Suprapubic skin (tissue), 4 donors: ENCODE data around the gene TEC.

Experiments
- CTCF ChIP-seq, 2 donors: fragments of 200-600 bp in 1 of 2; fragments of 450-650 bp in 1 of 2; sonication (generic) in 1 of 2; IDR thresholded peaks; one replicate each; pipeline ENCODE4 v1.5.1; 2016 to 2019; ENCODE audit warnings: antibody characterized with exemption in 2 of 2, mild to moderate bottlenecking in 1 of 2, moderate library complexity in 1 of 2
- EP300 ChIP-seq: sonication (generic); formaldehyde crosslinking; IDR thresholded peaks from one replicate; pipeline ENCODE4 v1.6.1; 2017; ENCODE audit warnings: antibody characterized with exemption
- POLR2A ChIP-seq, 2 donors: fragments of 450-650 bp; IDR thresholded peaks; one replicate each; pipeline ENCODE4 v1.6.1; 2017; ENCODE audit warnings: antibody characterized with exemption in 2 of 2, mild to moderate bottlenecking in 2 of 2, moderate library complexity in 2 of 2
- POLR2AphosphoS5 ChIP-seq, 3 donors: sonication (generic); formaldehyde crosslinking; IDR thresholded peaks; one replicate each; pipeline ENCODE4 v1.6.1; 2017; ENCODE audit warnings: antibody characterized with exemption in 3 of 3

GRCh38 chr4:48133669-48134068, 136.0 kb downstream of the TEC start:
- TF ChIP-seq CTCF (IDR thresholded peaks at IDR 0.05) (no peak), POLR2A (IDR thresholded peaks at IDR 0.05) (no peak), POLR2AphosphoS5 (IDR thresholded peaks at IDR 0.05) (no peak), EP300 (no peak)
